B cell (primary cell): ENCODE measurements around the gene TOM1L2. TPM values are rescaled to one million over a fixed set of nuclear protein-coding genes. Genes with fewer than 3 reads are reported as not detected.

Experiments
- ATAC-seq: fragments of 200-7000 bp; cut with Tn5 transposase; one replicate; pipeline ENCODE4 v1.10.0; 2021; ENCODE audit warnings: low read depth, mild to moderate bottlenecking, moderate number of reproducible peaks, moderate library complexity
- CTCF ChIA-PET: fragments of 350-600 bp; sonication (Branson Sonifier 250); formaldehyde crosslinking; loops from one replicate; lab custom pipeline; 2021; ENCODE audit warnings: antibody characterized with exemption, inconsistent platforms; lab: Charles Lee
- POLR2A ChIA-PET: fragments of 350-600 bp; sonication (Branson Sonifier 250); formaldehyde crosslinking; loops from one replicate; lab custom pipeline; 2021; ENCODE audit warnings: antibody characterized with exemption; lab: Charles Lee
- DNase-seq: peaks from one replicate; pipeline ENCODE4 v3.0.0; 2013
- H2AFZ ChIP-seq: 2 replicates; pipeline ENCODE4 v1.6.1; 2012; ENCODE audit warnings: mild to moderate bottlenecking, low read depth, low read length; ENCODE audit not compliant: insufficient read depth, poor library complexity, severe bottlenecking
- H3K27ac ChIP-seq, 2 donors: 1 replicate in 1 of 2; 2 replicates in 1 of 2; pipeline ENCODE4 v1.5.1; 2012 to 2013; ENCODE audit warnings: low read length in 2 of 2, mild to moderate bottlenecking in 2 of 2, moderate library complexity in 1 of 2
- H3K27me3 ChIP-seq, 4 experiments: fragments of 200-600 bp in 1 of 4; sonication (generic) in 1 of 4; replicated peaks in 1 of 4; 1 replicate in 2 of 4; 2 replicates in 2 of 4; pipeline versions ENCODE4 v1.6.1 to v1.7.0; 2013 to 2016; ENCODE audit warnings: low read length in 3 of 4, mild to moderate bottlenecking in 2 of 4, mixed read lengths in 1 of 4, moderate library complexity in 1 of 4; ENCODE audit not compliant: insufficient read depth in 4 of 4, control insufficient read depth in 3 of 4; ENCODE audit errors: control extremely low read depth in 1 of 4
- H3K36me3 ChIP-seq, 2 experiments: replicated peaks in 1 of 2; 1 replicate in 1 of 2; 2 replicates in 1 of 2; pipeline versions ENCODE4 v1.6.1 to v1.7.1; 2013; ENCODE audit warnings: low read length in 1 of 2; ENCODE audit not compliant: insufficient read depth in 2 of 2, control insufficient read depth in 1 of 2; ENCODE audit errors: control extremely low read depth in 1 of 2, extremely low read depth in 1 of 2
- H3K4me1 ChIP-seq, 2 donors: fragments of 200-600 bp in 1 of 2; sonication (generic) in 1 of 2; 1 replicate in 1 of 2; 2 replicates in 1 of 2; pipeline versions ENCODE4 v1.5.1 to v1.6.1; 2013 to 2017; ENCODE audit warnings: low read length in 2 of 2; ENCODE audit not compliant: control insufficient read depth in 2 of 2, insufficient read depth in 2 of 2
- H3K4me2 ChIP-seq: replicated peaks from 2 replicates; pipeline ENCODE3; 2012; ENCODE audit warnings: mild to moderate bottlenecking, low read depth, low read length; ENCODE audit not compliant: poor library complexity, severe bottlenecking
- H3K4me3 ChIP-seq, 5 experiments: fragments of 200-600 bp in 1 of 5; sonication (generic) in 1 of 5; 1 replicate in 3 of 5; 2 replicates in 2 of 5; pipeline versions ENCODE4 v1.5.1 to v1.7.0; 2011 to 2016; ENCODE audit warnings: low read length in 4 of 5, mild to moderate bottlenecking in 4 of 5, low read depth in 2 of 5, control low read depth in 1 of 5, moderate library complexity in 1 of 5; ENCODE audit not compliant: insufficient read depth in 1 of 5; ENCODE audit errors: control extremely low read depth in 1 of 5, extremely low read depth in 1 of 5
- H3K79me2 ChIP-seq: fragments of 200-600 bp; sonication (generic); one replicate; pipeline ENCODE4 v1.6.0; 2016; ENCODE audit warnings: low read length; ENCODE audit not compliant: control insufficient read depth, insufficient read depth
- H3K9ac ChIP-seq: fragments of 200-600 bp; sonication (generic); 2 replicates; pipeline ENCODE4 v1.6.1; 2017; ENCODE audit warnings: mild to moderate bottlenecking, low read length, moderate library complexity
- H3K9me3 ChIP-seq, 3 donors: one replicate each; pipeline versions ENCODE4 v1.6.1 to v1.7.1; 2013; ENCODE audit warnings: low read length in 2 of 3; ENCODE audit not compliant: control insufficient read depth in 2 of 3, insufficient read depth in 1 of 3; ENCODE audit errors: control extremely low read depth in 1 of 3
- H4K20me1 ChIP-seq: 2 replicates; pipeline ENCODE4 v1.6.0; 2012; ENCODE audit warnings: mild to moderate bottlenecking, low read length; ENCODE audit not compliant: insufficient read depth, control insufficient read depth, poor library complexity, severe bottlenecking
- H3K27ac Mint-ChIP-seq: one replicate; pipeline ENCODE4 v1.8.0; 2021; ENCODE audit warnings: mixed read lengths
- H3K27me3 Mint-ChIP-seq: one replicate; pipeline ENCODE4 v1.8.0; 2021; ENCODE audit warnings: mixed read lengths
- H3K4me1 Mint-ChIP-seq: one replicate; pipeline ENCODE4 v1.8.0; 2021; ENCODE audit warnings: mixed read lengths
- H3K4me3 Mint-ChIP-seq: one replicate; pipeline ENCODE4 v1.8.0; 2021; ENCODE audit warnings: mixed read lengths
- H3K9me3 Mint-ChIP-seq: one replicate; pipeline ENCODE4 v1.8.0; 2022; ENCODE audit warnings: mixed read lengths; ENCODE audit not compliant: insufficient read depth
- CTCF ChIP-seq: fragments of 200-600 bp; IDR thresholded peaks from one replicate; pipeline ENCODE4 v1.8.0; 2022; ENCODE audit warnings: antibody characterized with exemption, mild to moderate bottlenecking
- EZH2 ChIP-seq: IDR thresholded peaks from 2 replicates; pipeline ENCODE4 v1.6.1; 2012; ENCODE audit warnings: borderline replicate concordance, low read depth, mild to moderate bottlenecking, moderate library complexity, low read length; ENCODE audit not compliant: insufficient read depth, poor library complexity, severe bottlenecking
- WGBS: methylation state at CpG from one replicate; pipeline ENCODE4 v1.1.5; 2013; ENCODE audit warnings: missing lambda C conversion rate; ENCODE audit not compliant: insufficient coverage; 5-methylcytosine and 5-hydroxymethylcytosine counted together
- intact Hi-C: fragments of 100-400 bp; cut with micrococcal nuclease; formaldehyde crosslinking; loops from one replicate; pipeline ENCODE4 v1.10.0; 2022
- polyA plus RNA-seq: library from polyadenylated mRNA; depleted of rRNA; stranded (reverse); fragments of >200 nt; gene quantifications from 2 replicates; pipeline ENCODE4 v1.2.3, GENCODE V29; 2012
- total RNA-seq, 2 donors: library from RNA; stranded (reverse); fragments of 120-200 nt in 1 of 2; gene quantifications; 1 replicate in 1 of 2; 2 replicates in 1 of 2; pipeline versions ENCODE4 v1.2.3 to v1.2.4, GENCODE V29; 2013 to 2022

Gene TOM1L2
- total and polyA plus RNA-seq, 2 donors (not counting 1 experiment from before 2014, with no cell fraction given), result 25.1 to 29.7 TPM

DNA sequence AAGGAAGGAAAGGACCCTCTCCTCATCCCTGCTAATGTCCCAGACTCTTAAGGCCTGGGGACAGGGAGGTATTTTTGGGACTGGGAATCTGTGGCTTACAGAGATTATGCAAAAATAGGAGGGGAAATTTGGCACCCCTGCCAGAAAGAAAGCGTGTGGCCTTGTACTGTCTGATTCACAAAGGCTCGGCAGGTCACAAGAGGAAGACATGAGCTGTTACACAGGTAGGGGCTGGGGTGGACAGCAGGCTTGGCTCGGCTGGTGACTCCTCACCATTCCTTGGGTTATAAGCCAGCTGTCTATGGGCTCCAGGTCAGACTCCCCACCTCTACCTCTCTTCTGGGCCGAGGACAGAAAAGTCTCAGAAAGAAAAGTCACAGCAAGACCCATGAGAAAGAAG lies 114.7 kb downstream of the TOM1L2 start:
- H3K9me3 ChIP-seq, result no peaks in the 10 kb centered on the region
- H3K27ac Mint-ChIP-seq, result no peak overlapping the region
- H3K27ac ChIP-seq, result no peak overlapping the region
- 100% methylated on average over 3 of the region's 4 CpGs for WGBS
- ChIA-PET POLR2A (interaction anchor here (0.5 kb wide), 1 partner anchor 169 kb away, joined by 7 read pairs; no protein-coding TSS in a partner anchor), CTCF (interaction anchor here (0.5 to 6.2 kb wide), 5 partner anchors 21 to 214 kb away, joined by 3 to 109 read pairs (median 6); partner anchors contain the start of genes RAI1 and SREBF1)
- DNase-seq (no peak), ATAC-seq (no peak)
- H3K79me2 ChIP-seq, result no peaks in the 10 kb centered on the region
- H3K4me1 ChIP-seq, result peaks cover 0 to 6% of the 10 kb centered on the region in 2 donors
- no peak overlapping the region for H3K4me2 ChIP-seq
- H3K4me3 Mint-ChIP-seq, result no peak overlapping the region
- no peak overlapping the region for H3K9ac ChIP-seq
- no peak overlapping the region for H2AFZ ChIP-seq
- intact Hi-C loops, result no loop called here
- H3K9me3 Mint-ChIP-seq, result no peaks in the 10 kb centered on the region
- H4K20me1 ChIP-seq, result peaks cover 4% of the 10 kb centered on the region
- no peaks in the 10 kb centered on the region for H3K4me1 Mint-ChIP-seq
- no peaks in the 10 kb centered on the region for H3K27me3 ChIP-seq
- no peak for TF ChIP-seq EZH2
- TF ChIP-seq CTCF, result no peak
- no peaks in the 10 kb centered on the region for H3K36me3 ChIP-seq
- no peak overlapping the region for H3K4me3 ChIP-seq
- no peaks in the 10 kb centered on the region for H3K27me3 Mint-ChIP-seq

DNA sequence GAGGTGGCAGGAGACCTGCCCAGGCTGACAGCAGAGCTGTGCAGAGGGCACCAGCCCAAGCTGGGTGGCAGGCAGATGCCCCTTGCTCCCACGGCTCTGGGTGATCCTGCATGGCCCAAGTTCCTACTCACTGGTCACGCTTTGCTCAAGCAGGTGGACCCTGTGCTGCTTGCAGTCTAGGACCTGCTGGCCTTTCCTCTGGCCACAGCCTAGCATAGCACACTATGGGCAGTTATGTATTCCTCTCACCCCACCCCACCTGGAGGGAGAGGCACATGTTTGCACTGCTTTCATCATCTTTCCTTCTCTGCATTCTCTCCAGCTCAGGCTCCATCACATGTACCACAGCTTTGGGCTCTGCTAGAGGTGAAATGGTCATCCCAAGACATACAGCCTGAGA lies 115.8 kb downstream of the TOM1L2 start:
- no peak for DNase-seq
- Histone ChIP-seq H3K9me3 (no peaks in the 10 kb centered on the region), H3K27ac (no peak overlapping the region), H3K9ac (no peak overlapping the region), H3K4me2 (no peak overlapping the region), H4K20me1 (peaks cover 4% of the 10 kb centered on the region), H3K36me3 (no peaks in the 10 kb centered on the region), H3K27me3 (no peaks in the 10 kb centered on the region), H2AFZ (no peak overlapping the region), H3K4me3 (no peak overlapping the region), H3K79me2 (no peaks in the 10 kb centered on the region), H3K4me1 (peaks cover under 1 to 11% of the 10 kb centered on the region in 2 donors)
- WGBS, result 97% methylated on average over 2 of the region's 2 CpGs
- intact Hi-C loops, result no loop called here
- Mint-ChIP-seq H3K9me3 (no peaks in the 10 kb centered on the region), H3K27me3 (no peaks in the 10 kb centered on the region), H3K27ac (no peak overlapping the region), H3K4me3 (no peak overlapping the region), H3K4me1 (peaks cover 6% of the 10 kb centered on the region)
- ATAC-seq, result no peak
- POLR2A ChIA-PET, result no interaction called here
- TF ChIP-seq CTCF (no peak), EZH2 (no peak)
- CTCF ChIA-PET, result interaction anchor here (2.6 to 6.2 kb wide), 2 partner anchors 43 to 176 kb away, joined by 11 to 109 read pairs; partner anchors contain the start of gene RAI1
